ENCODE measurements around the gene USP37.
A peak's percentile ranks its signal among the peaks of the same experiment; 100 is the strongest.

The USP37 gene

GRCh38 chr2:218583983-218584850, 16.1 kb upstream of the USP37 start:
- no peak overlapping the region for H3K27ac ChIP-seq

DNA sequence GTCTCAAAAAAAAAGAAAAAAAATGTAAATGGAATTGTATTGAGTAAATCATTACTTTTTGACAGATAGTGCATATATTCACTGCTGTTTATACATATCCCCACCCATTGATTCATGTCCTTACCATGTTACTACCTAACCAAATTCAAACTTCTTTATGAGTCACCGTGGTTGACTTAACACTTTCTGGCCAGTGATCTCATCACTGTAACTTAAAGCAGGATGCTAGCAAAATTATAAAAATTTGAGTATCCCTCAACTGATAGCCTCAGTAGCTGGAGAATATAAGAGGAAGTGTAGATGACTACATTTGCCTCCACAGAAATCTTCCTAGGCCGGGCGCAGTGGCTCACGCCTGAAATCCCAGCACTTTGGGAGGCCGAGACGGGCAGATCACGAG, 13.9 kb upstream of the USP37 start:
- H3K4me3 ChIP-seq: no peak overlapping the region
- no peak overlapping the region for H3K27ac ChIP-seq
- no peak for DNase-seq (ENCODE audit: low spot score)
- TF ChIP-seq, protein P1, sequence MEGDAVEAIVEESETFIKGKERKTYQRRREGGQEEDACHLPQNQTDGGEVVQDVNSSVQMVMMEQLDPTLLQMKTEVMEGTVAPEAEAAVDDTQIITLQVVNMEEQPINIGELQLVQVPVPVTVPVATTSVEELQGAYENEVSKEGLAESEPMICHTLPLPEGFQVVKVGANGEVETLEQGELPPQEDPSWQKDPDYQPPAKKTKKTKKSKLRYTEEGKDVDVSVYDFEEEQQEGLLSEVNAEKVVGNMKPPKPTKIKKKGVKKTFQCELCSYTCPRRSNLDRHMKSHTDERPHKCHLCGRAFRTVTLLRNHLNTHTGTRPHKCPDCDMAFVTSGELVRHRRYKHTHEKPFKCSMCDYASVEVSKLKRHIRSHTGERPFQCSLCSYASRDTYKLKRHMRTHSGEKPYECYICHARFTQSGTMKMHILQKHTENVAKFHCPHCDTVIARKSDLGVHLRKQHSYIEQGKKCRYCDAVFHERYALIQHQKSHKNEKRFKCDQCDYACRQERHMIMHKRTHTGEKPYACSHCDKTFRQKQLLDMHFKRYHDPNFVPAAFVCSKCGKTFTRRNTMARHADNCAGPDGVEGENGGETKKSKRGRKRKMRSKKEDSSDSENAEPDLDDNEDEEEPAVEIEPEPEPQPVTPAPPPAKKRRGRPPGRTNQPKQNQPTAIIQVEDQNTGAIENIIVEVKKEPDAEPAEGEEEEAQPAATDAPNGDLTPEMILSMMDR (IDR thresholded peaks at IDR 0.05): no peak

More at GRCh38 chr2:218583983-218584850, 16.1 kb upstream of the USP37 start:
- no peak for DNase-seq (ENCODE audit: low spot score)
- TF ChIP-seq, protein P1 (IDR thresholded peaks at IDR 0.05): no peak
- no peak overlapping the region for H3K4me3 ChIP-seq

DNA sequence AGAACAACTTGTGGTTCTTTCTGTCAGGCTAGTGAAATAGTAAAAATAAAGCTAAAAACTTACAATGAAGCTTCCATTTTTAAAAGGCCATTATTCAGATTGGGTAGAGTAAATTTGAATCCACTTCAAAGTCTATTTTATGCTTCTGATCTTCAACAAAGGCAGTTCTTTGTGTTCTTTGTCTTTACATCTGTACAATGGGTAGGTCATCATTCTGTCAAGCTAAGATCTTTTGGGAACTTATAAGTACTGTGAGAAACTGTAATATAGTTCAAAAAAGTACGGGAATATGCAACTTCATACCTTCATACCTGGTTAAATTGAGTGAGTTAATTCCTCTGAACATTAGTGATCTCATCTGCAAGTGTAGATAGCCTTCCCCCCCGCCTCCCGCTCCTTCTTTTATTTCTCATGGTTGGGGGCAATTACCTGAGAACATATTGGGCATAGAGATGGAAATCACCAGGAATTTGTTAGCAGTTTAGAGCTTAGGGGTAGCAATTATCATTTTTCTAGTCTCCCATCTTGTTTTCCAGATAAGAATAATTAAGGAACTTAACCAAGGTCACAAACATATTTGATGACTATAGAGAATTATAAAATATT, 10.2 kb upstream of the USP37 start:
- no peak overlapping the region for H3K4me3 ChIP-seq
- DNase-seq (ENCODE audit: low spot score): no peak
- no peak overlapping the region for H3K27ac ChIP-seq
- TF ChIP-seq, protein P1 (IDR thresholded peaks at IDR 0.05): no peak

GRCh38 chr2:218577482-218578220, 9.5 kb upstream of the USP37 start:
- TF ChIP-seq, protein P1 (IDR thresholded peaks at IDR 0.05): no peak
- no peak overlapping the region for H3K27ac ChIP-seq
- DNase-seq (ENCODE audit: low spot score): no peak
- H3K4me3 ChIP-seq: no peak overlapping the region

GRCh38 chr2:218576854-218577253, 8.7 kb upstream of the USP37 start:
- no peak for DNase-seq (ENCODE audit: low spot score)
- Histone ChIP-seq H3K27ac (no peak overlapping the region), H3K4me3 (no peak overlapping the region)
- TF ChIP-seq, protein P1 (IDR thresholded peaks at IDR 0.05): no peak

- peak overlapping the region; percentile 95 for H3K4me3 ChIP-seq
- H3K27ac ChIP-seq: no peak overlapping the region
- no peak for DNase-seq (ENCODE audit: low spot score)
- TF ChIP-seq, protein P1 (IDR thresholded peaks at IDR 0.05): no peak
Observed at GRCh38 chr2:218570850-218571249, 2.7 kb upstream of the USP37 start.

Measured in coronary artery (tissue), 2 donors.